GM18951 (cell line): ENCODE measurements around the gene HK1.
"Not testable (repeated sequence)": the region's sequence is repeated elsewhere in the genome, so short reads cannot be mapped to it uniquely, and the experiment has no call there.

ENCODE experiments used
- POLR2A ChIP-seq: IDR thresholded peaks from 4 replicates; pipeline ENCODE4 v1.6.1; 2011; ENCODE audit warnings: mild to moderate bottlenecking; ENCODE audit not compliant: insufficient read length, insufficient read depth; ENCODE audit errors: extremely low read depth
- in situ Hi-C: fragments of 300-500 bp; cut with MboI; formaldehyde crosslinking; loops from one replicate; pipeline ENCODE4 v1.12.0; 2022; ENCODE audit warnings: low sequenced_read_pairs, mixed read lengths, inconsistent platforms; ENCODE audit not compliant: unreplicated experiment

HK1 gene

GRCh38 chr10:69243817-69244216 lies 34.5 kb upstream of the HK1 start:
- in situ Hi-C loops: no loop called here
- TF ChIP-seq POLR2A: no peak

DNA sequence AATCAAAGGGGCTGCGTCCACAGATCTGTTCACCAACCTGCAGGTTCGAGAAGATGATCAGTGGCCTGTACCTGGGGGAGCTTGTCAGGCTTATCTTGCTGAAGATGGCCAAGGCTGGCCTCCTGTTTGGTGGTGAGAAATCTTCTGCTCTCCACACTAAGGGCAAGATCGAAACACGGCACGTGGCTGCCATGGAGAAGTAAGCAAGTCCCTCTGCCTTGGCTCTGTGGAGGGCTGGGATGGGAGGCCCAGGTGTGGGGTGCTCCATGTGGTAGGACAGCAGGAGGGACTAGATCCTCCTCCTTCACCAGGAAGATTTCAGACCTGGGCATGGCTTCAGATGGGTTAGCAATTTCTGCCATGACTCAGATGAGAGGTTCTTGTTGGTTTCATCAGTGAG lies 32.3 kb upstream of the HK1 start:
- in situ Hi-C loops: loop anchor here (5.0 kb wide), 1 partner anchor 141 kb away; no protein-coding TSS in a partner anchor
- TF ChIP-seq POLR2A: no peak

GRCh38 chr10:69246581-69247312 lies 31.5 kb upstream of the HK1 start:
- no peak for TF ChIP-seq POLR2A
- in situ Hi-C loops: loop anchor here (5.0 kb wide), 1 partner anchor 141 kb away; no protein-coding TSS in a partner anchor

DNA sequence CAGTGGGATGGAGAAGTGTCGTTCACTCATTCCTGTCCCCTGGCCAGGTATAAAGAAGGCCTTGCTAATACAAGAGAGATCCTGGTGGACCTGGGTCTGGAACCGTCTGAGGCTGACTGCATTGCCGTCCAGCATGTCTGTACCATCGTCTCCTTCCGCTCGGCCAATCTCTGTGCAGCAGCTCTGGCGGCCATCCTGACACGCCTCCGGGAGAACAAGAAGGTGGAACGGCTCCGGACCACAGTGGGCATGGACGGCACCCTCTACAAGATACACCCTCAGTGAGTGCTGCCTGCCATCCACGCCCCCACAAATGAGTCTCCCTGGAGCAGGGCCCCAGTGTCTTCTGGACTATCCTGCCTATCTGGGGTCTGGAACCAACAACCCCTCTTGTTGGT lies 31.0 kb upstream of the HK1 start:
- in situ Hi-C loops: loop anchor here (5.0 kb wide), 1 partner anchor 140 kb away; no protein-coding TSS in a partner anchor
- no peak for TF ChIP-seq POLR2A

DNA sequence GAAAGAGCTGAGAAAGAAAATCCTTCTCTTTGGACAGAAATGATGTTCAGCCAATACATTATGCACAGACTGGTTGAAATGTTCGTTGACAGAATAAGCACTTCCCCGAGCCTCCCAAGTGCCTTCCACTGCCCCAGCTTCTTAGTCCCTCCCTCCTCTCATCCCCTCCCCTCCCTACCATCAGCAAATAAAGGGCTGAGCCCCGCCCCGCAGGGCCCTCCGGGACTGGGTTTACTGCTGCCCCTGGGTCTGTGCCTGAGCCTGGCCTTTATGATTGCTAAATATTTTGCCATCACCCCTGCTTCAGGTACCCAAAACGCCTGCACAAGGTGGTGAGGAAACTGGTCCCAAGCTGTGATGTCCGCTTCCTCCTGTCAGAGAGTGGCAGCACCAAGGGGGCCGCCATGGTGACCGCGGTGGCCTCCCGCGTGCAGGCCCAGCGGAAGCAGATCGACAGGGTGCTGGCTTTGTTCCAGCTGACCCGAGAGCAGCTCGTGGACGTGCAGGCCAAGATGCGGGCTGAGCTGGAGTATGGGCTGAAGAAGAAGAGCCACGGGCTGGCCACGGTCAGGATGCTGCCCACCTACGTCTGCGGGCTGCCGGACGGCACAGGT lies 30.1 kb upstream of the HK1 start:
- in situ Hi-C loops: loop anchor here (5.0 kb wide), 1 partner anchor 139 kb away; no protein-coding TSS in a partner anchor
- TF ChIP-seq POLR2A: no peak

DNA sequence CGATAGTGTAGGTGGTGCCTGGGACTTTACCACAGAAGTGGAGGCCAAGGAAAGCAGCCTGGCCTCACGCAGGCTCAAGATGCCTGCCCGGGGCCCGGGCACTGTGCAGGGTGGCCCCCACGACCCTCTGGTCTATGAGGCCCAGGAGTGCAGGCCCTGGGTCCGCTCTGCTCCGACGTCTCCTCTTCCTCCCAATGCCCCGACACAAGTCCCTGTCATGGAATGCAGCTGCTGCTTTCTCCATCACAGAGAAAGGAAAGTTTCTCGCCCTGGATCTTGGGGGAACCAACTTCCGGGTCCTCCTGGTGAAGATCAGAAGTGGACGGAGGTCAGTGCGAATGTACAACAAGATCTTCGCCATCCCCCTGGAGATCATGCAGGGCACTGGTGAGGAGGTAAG lies 28.3 kb upstream of the HK1 start:
- in situ Hi-C loops: no loop called here

GRCh38 chr10:69251417-69251816 lies 26.9 kb upstream of the HK1 start:
- in situ Hi-C loops: not testable (repeated sequence)

More for the DNA sequence above, 28.3 kb upstream of the HK1 start:
- TF ChIP-seq POLR2A: no peak

GRCh38 chr10:69253171-69253570 lies 25.1 kb upstream of the HK1 start:
- in situ Hi-C loops: no loop called here
- TF ChIP-seq POLR2A: no peak

- in situ Hi-C loops: no loop called here
- TF ChIP-seq POLR2A: no peak
Observed at GRCh38 chr10:69254877-69255276, 23.4 kb upstream of the HK1 start.

DNA sequence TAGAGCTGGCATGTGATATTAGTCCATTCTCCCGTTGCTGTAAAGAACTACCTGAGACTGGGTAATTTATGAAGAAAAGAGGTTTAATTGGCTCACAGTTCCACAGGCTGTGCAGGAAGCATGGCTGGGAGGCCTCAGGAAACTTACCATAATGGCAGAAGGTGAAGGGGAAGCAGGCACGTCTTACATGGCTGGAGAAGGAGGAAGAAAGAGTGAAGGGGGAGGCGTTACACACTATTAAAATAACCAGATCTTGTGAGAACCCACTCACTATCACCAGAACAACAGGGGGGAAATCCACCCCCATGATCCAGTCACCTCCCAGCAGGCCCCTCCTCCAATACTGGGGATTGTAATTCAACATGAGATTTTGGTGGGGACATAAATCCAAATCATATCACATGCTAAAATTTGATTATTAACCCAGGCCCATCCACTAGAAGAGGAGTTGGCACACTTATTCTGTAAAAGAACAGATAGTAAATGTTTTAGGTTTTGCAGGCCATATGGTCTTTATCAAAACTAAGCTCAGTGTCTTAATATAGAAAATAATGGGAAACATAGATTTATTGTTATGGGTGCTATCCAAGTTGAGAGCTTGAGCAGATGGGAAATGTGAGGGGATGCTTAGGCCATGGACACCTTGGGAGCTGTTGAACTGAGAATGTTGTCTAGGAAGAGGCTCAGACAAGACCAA lies 18.6 kb upstream of the HK1 start:
- no peak for TF ChIP-seq POLR2A
- in situ Hi-C loops: no loop called here

DNA sequence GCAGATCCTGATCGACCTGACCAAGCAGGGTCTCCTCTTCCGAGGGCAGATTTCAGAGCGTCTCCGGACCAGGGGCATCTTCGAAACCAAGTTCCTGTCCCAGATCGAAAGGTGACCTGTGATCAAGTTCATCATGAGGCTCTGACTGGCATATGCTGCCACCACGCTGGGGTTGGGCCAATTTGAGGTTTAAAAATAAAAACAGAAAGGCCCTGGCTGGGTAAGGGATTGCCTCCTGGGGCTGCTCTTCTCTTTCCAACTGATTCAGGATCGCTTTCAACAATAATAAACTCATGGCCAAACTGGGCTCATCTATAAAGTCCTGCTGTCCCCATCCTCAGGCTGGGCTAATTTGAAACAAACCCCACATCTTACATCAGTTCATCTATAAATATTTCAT lies 17.1 kb upstream of the HK1 start:
- in situ Hi-C loops: no loop called here
- no peak for TF ChIP-seq POLR2A

- TF ChIP-seq POLR2A: no peak
Observed at GRCh38 chr10:69262292-69262751, 16.0 kb upstream of the HK1 start.

DNA sequence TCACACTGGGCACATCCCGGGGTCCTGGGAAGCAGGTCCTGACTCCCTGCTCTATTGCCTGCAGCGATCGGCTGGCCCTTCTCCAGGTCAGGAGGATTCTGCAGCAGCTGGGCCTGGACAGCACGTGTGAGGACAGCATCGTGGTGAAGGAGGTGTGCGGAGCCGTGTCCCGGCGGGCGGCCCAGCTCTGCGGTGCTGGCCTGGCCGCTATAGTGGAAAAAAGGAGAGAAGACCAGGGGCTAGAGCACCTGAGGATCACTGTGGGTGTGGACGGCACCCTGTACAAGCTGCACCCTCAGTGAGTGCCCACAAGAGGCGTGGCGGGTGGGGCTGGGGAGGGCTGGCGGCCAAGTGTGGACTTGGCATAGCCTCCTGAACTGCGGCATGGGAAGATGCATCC lies 12.8 kb upstream of the HK1 start:
- TF ChIP-seq POLR2A: no peak
- in situ Hi-C loops: no loop called here

More at GRCh38 chr10:69262292-69262751, 16.0 kb upstream of the HK1 start:
- in situ Hi-C loops: no loop called here
